SU-DHL-6 (cell line): ENCODE data around the gene PTPRE.

Experiments
- H2AFZ ChIP-seq: fragments of 200-600 bp; sonication (generic); 2 replicates; pipeline ENCODE4 v1.6.1; 2014; ENCODE audit warnings: low read depth, mild to moderate bottlenecking, moderate library complexity, mixed read lengths, antibody characterized with exemption, low read length; ENCODE audit not compliant: severe bottlenecking
- H3F3A ChIP-seq: fragments of 200-600 bp; shearing (Covaris generic); 2 replicates; pipeline ENCODE4 v1.6.0; 2016; ENCODE audit warnings: antibody characterized with exemption, mild to moderate bottlenecking; ENCODE audit not compliant: insufficient read depth
- H3K27ac ChIP-seq: fragments of 200-600 bp; sonication (generic); 2 replicates; pipeline ENCODE4 v1.5.1; 2016; ENCODE audit warnings: low read depth, mild to moderate bottlenecking, low read length, moderate library complexity, mixed read lengths
- H3K27me3 ChIP-seq: fragments of 200-600 bp; sonication (generic), shearing (Covaris generic); 2 replicates; pipeline ENCODE4 v1.6.0; 2014; ENCODE audit warnings: mild to moderate bottlenecking, low read length
- H3K36me3 ChIP-seq: fragments of 200-600 bp; sonication (generic); 2 replicates; pipeline ENCODE4 v1.6.1; 2014; ENCODE audit warnings: mild to moderate bottlenecking, low read length, mixed read lengths
- H3K4me2 ChIP-seq: fragments of 300-600, 200-600 bp; shearing (Covaris generic), sonication (generic); 2 replicates; pipeline ENCODE4 v1.6.0; 2014; ENCODE audit warnings: low read length, low read depth, mild to moderate bottlenecking; ENCODE audit not compliant: poor library complexity, severe bottlenecking
- H3K4me3 ChIP-seq: fragments of 200-600 bp; sonication (generic); 2 replicates; pipeline ENCODE4 v1.5.1; 2014; ENCODE audit warnings: antibody characterized with exemption, low read length, mild to moderate bottlenecking, mixed read lengths; ENCODE audit not compliant: insufficient read depth, poor library complexity, severe bottlenecking
- H3K79me2 ChIP-seq: fragments of 200-600 bp; sonication (generic); 2 replicates; pipeline ENCODE4 v1.6.1; 2014; ENCODE audit warnings: mild to moderate bottlenecking, low read length, moderate library complexity; ENCODE audit not compliant: insufficient read depth
- H3K9ac ChIP-seq: fragments of 200-600 bp; sonication (generic); 2 replicates; pipeline ENCODE4 v1.7.0; 2014; ENCODE audit warnings: mild to moderate bottlenecking, low read length
- H3K9me2 ChIP-seq: fragments of 200-600 bp; sonication (generic); replicated peaks from 2 replicates; pipeline ENCODE4 v1.6.1; 2014; ENCODE audit warnings: low read length; ENCODE audit not compliant: insufficient read depth
- H3K9me3 ChIP-seq: fragments of 200-600 bp; sonication (generic); 2 replicates; pipeline ENCODE4 v1.6.1; 2014; ENCODE audit warnings: low read length, mixed read lengths; ENCODE audit not compliant: insufficient read depth
- H4K20me1 ChIP-seq: fragments of 200-600 bp; sonication (generic); 2 replicates; pipeline ENCODE4 v1.6.1; 2014; ENCODE audit warnings: low read depth, mild to moderate bottlenecking, antibody characterized with exemption, low read length, moderate library complexity, mixed read lengths
- EZH2phosphoT487 ChIP-seq: fragments of 200-600 bp; sonication (generic), shearing (Covaris generic); conservative IDR thresholded peaks from 2 replicates; pipeline ENCODE4 v1.6.1; 2018; ENCODE audit warnings: mild to moderate bottlenecking, antibody characterized with exemption, low read length, moderate library complexity, mixed read lengths
- TF ChIP-seq, protein P1 (sequence below): fragments of 200-600 bp; sonication (generic); IDR thresholded peaks from one replicate; pipeline ENCODE4 v1.5.1; 2017; ENCODE audit warnings: antibody characterized with exemption, mild to moderate bottlenecking, low read length, moderate library complexity; ENCODE audit not compliant: insufficient read depth, poor library complexity, severe bottlenecking

PTPRE gene

DNA sequence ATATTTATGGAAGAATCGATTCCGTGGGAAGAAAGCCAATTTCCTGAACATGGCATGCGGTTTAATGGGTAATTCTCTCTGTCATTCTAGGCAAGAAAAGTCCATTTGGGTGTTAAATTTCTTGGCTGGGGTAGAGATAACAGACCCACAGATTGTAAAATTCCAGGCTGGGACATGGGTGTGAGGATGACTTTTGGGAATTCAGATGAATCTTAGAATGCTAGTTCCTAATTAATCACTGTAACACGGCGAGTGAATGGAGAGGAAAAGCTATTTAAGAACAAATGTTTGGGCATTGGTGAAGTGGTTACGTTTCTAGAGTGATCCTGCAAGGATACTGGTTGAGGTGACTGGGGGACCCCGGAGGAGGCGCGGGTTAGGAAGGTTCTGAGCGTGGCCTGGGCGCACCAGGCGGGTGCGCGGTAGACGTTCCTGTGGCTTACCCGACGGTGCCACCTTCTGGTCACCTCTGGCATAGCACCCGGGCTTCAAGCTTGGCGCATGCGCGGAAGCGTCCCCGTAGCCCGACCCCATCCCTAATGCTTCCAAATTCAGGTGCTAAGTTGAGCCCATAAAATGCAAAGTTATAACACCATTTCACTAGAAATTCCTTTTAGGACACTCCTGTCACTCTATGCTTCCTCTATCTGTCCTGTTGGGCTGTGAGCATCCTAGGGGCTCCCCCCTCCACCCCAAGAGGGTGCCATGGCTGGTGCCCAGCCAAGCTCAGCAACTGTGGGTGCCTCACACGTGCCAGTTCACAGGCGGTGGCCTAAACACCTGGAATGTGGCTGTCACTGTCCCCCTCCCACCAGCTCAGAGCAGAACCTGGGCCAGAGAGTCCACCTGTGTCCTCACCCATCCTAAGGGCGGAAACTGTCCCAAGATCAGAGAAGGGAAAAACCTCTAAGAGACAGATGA lies 104.4 kb downstream of the PTPRE start:
- Histone ChIP-seq H3F3A (no peaks in the 10 kb centered on the region), H4K20me1 (no peaks in the 10 kb centered on the region), H2AFZ (no peak overlapping the region), H3K9me2 (no peaks in the 10 kb centered on the region), H3K9ac (no peak overlapping the region), H3K4me2 (peak overlapping the region; percentile 9), H3K9me3 (no peaks in the 10 kb centered on the region), H3K36me3 (no peaks in the 10 kb centered on the region), H3K79me2 (no peaks in the 10 kb centered on the region), H3K27ac (no peak overlapping the region), H3K4me3 (no peak overlapping the region), H3K27me3 (no peaks in the 10 kb centered on the region)
- TF ChIP-seq, protein P1, sequence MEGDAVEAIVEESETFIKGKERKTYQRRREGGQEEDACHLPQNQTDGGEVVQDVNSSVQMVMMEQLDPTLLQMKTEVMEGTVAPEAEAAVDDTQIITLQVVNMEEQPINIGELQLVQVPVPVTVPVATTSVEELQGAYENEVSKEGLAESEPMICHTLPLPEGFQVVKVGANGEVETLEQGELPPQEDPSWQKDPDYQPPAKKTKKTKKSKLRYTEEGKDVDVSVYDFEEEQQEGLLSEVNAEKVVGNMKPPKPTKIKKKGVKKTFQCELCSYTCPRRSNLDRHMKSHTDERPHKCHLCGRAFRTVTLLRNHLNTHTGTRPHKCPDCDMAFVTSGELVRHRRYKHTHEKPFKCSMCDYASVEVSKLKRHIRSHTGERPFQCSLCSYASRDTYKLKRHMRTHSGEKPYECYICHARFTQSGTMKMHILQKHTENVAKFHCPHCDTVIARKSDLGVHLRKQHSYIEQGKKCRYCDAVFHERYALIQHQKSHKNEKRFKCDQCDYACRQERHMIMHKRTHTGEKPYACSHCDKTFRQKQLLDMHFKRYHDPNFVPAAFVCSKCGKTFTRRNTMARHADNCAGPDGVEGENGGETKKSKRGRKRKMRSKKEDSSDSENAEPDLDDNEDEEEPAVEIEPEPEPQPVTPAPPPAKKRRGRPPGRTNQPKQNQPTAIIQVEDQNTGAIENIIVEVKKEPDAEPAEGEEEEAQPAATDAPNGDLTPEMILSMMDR, result peak; percentile 77
- TF ChIP-seq EZH2phosphoT487, result no peak

DNA sequence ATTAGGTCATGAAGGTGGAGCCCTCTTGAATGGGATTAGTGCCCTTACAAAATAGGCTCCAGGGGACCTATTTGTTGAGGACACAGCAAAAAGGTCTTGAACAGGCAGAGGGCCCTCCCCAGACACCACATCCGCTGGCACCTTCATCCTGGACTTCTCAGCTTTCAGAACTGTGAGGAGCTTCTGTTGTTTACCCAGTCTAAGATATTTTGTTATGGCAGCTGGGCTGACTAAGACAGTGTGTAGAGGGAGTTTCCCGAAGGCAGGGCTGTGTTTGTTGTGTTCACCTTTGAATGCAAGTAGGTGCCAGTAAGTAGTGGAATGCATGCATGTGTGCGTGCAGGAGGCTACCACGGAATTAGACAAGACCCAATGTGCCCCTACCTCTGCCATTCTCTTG lies 106.7 kb downstream of the PTPRE start:
- Histone ChIP-seq H3K4me3 (no peak overlapping the region), H2AFZ (no peak overlapping the region), H3K79me2 (no peaks in the 10 kb centered on the region), H3K36me3 (no peaks in the 10 kb centered on the region), H3K4me2 (no peak overlapping the region), H3K9me2 (no peaks in the 10 kb centered on the region), H3K9me3 (no peaks in the 10 kb centered on the region), H3K27ac (no peak overlapping the region), H3K9ac (no peak overlapping the region), H4K20me1 (no peaks in the 10 kb centered on the region), H3K27me3 (no peaks in the 10 kb centered on the region), H3F3A (no peaks in the 10 kb centered on the region)
- TF ChIP-seq, protein P1, result no peak
- TF ChIP-seq EZH2phosphoT487, result no peak

DNA sequence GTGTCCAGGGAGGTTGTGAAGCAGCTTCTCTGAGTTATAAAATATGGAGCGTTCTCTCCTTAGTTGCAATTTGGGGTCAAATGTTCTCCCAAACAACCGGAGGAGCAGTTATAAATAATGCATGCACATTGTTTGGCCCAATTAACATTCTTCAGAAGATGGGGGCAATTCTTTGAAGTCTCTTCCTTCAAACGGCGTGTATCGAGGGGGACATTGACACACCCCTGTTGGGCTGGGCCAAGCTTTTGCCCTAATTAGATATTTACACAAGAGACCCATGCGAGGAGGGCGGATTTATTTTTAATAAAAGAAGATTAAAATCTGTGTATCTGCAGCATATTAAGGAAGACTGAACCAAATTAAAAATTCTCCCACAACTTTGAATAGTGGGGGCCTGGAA lies 107.3 kb downstream of the PTPRE start:
- H3K4me2 ChIP-seq, result no peak overlapping the region
- H3K27me3 ChIP-seq, result no peaks in the 10 kb centered on the region
- H3K4me3 ChIP-seq, result no peak overlapping the region
- no peak overlapping the region for H3K9ac ChIP-seq
- H2AFZ ChIP-seq, result no peak overlapping the region
- H3K9me2 ChIP-seq, result no peaks in the 10 kb centered on the region
- H3K36me3 ChIP-seq, result no peaks in the 10 kb centered on the region
- H3K79me2 ChIP-seq, result no peaks in the 10 kb centered on the region
- TF ChIP-seq EZH2phosphoT487, result no peak
- TF ChIP-seq, protein P1, result no peak
- H3F3A ChIP-seq, result no peaks in the 10 kb centered on the region
- H4K20me1 ChIP-seq, result no peaks in the 10 kb centered on the region
- H3K9me3 ChIP-seq, result no peaks in the 10 kb centered on the region
- H3K27ac ChIP-seq, result no peak overlapping the region
